HG03558 (cell line): ENCODE measurements around the gene PHACTR2.
"Not testable (repeated sequence)": the region's sequence is repeated elsewhere in the genome, so short reads cannot be mapped to it uniquely, and the experiment has no call there.

Source experiments
- ATAC-seq: cut with Tn5 transposase; IDR thresholded peaks from one replicate; pipeline ENCODE4 v1.9.1; 2021; ENCODE audit warnings: moderate number of reproducible peaks; ENCODE audit not compliant: unreplicated experiment; ENCODE audit errors: extremely low read depth

PHACTR2 gene

DNA sequence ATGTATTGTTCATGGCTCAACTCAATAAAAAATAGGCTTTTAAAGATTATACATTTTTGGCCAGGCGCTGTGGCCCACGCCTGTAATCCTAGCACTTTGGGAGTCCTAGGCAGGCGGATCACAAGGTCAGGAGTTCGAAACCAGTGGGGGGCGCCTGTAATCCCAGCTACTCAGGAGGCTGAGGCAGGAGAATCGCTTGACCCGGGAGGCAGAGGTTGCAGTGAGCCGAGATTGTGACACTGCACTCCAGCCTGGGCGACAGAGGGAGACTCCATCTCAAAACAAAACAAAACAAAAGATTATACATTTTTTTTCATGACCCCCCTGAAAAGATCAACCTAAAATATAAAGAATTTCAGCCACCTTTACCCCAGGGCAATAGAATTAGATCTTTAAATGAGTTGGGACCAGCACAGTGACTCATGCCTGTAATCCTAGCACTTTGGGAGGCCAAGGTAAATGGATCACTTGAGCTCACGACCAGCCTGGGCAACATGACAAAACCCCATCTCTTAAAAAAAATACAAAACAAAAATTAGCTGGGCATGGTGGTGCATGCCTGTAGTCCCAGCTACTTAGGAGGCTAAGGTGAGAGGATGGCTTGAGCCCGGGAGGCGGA lies 60.4 kb downstream of the PHACTR2 start:
- ATAC-seq: not testable (repeated sequence)

DNA sequence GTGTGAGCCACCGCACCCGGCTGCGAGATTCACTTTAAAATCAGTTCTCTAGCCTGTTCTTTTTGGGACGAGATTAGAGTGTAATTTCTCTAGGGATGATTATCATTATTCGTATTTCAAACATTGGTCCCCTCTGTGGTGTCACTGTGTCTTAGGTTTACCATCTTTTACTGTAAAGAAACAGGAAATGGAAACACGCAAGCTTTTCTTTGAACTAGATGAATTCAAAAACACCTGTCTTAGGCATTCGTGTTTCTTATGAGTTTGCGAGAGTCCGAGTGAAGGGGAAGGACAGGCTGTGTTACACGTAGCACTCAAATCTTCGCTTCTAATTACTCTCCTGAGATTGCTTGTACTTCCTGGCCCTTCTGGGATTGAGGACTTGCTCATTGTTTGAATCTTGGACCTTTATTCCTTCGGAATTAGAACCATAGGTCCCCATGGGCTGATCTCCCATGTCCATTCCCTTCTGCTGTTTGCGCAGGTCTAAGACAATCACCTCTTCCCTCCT lies 61.6 kb downstream of the PHACTR2 start:
- no peak for ATAC-seq

DNA sequence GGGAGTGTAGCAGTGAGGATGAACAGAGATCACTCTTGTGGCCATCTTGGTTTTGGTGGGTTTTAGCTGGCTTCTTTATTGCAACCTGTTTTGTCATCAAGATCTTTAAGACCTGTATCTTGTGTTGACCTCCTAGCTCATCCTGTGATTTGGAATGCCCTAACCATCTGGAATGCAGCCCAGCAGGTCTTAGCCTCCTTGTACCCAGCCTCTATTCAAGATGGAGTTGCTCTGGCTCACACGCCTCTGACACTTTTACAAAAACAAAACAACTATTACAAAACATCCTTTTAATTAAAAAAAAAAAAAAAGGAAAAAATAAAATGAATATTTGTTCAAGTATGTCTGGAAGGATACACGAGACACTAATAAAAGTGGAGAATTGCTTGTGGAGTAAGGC lies 62.4 kb downstream of the PHACTR2 start:
- ATAC-seq: no peak

GRCh38 chr6:143741480-143741879 lies 63.7 kb downstream of the PHACTR2 start:
- no peak for ATAC-seq

DNA sequence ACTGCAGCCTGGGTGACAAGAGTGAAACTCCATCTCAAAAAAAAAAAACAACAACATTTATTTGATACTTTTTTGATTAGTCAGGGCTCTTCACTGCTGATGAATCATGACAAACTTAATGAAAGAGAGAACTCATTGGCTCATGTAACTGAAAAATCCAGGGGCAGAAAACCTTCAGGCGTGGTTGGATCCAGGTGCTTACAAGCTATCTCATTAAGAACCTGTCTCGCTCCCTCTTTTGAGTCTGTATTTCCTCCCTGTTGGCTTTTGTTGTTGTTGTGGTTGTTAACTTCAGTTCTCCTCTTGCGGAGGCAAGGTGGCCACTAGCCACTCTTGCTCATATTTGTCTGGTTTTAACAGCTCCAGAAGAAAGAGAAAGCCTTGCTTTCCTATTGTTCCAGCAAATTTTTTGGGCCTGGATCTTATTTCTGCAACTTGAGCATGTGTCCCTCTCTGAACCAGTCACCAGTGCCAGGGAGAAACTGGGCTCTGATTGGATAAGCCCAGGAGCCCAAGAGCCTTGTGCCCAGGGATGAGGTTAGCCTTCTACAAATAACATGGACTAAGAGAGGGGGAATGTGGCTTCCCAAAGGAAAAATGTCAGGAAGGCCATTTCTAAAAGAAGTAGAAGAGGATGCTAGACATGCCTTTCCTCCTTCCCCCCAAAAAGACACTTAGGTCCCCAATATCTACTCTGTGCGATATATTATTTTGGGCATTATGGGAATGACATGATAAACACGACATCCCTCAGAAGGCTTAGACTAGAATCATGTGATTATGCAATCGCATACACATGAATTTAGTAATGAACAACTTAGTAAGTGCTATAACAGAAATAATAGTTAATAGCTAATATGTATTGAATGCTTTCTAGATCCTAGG lies 64.5 kb downstream of the PHACTR2 start:
- no peak for ATAC-seq

DNA sequence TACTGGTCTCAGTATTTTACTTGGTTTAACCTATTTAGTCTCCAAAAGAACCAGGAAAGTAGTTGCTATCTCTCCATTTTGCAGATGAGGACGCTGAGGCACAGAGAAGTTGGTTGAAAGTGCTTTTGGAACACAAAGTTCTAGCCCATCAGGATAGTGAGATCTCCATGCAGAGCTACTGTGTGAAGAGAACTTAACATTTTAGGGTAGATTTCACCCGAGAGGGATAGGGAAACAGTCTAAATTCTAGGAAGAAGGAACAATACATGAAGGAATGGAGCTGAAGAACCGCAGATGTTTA lies 65.1 kb downstream of the PHACTR2 start:
- no peak for ATAC-seq

GRCh38 chr6:143743301-143744166 lies 65.8 kb downstream of the PHACTR2 start:
- no peak for ATAC-seq

DNA sequence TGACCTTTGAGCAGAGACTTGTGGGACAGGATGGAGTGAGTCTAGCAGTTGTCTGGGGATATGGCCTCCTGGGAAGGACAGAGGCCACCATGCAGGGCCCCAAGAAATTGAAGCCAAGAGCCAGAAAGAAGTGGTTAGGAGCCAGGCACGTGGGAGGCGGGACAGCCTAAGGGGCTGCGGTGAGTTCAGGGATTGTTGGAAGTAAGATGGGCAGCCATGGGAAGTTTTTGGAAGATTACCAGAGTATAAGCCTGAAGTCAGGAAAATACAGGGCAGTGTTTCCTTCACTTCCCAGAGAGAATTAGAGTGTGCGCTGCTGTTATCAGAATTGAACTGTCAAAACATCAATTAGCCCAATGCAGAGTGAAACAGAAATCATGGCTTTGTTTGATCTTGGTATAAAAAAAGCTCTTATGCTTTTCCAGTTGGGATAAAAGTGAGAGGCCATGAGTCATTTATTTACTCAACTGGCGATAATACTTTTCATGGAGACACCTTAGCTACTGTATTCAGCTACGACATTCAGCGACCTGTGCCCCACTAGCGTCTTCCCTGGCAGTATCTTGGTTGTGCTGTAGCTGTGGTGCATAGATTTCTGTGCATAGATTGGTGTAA lies 66.9 kb downstream of the PHACTR2 start:
- ATAC-seq: no peak

- no peak for ATAC-seq
Measured at GRCh38 chr6:143745166-143746133, 67.7 kb downstream of the PHACTR2 start.

DNA sequence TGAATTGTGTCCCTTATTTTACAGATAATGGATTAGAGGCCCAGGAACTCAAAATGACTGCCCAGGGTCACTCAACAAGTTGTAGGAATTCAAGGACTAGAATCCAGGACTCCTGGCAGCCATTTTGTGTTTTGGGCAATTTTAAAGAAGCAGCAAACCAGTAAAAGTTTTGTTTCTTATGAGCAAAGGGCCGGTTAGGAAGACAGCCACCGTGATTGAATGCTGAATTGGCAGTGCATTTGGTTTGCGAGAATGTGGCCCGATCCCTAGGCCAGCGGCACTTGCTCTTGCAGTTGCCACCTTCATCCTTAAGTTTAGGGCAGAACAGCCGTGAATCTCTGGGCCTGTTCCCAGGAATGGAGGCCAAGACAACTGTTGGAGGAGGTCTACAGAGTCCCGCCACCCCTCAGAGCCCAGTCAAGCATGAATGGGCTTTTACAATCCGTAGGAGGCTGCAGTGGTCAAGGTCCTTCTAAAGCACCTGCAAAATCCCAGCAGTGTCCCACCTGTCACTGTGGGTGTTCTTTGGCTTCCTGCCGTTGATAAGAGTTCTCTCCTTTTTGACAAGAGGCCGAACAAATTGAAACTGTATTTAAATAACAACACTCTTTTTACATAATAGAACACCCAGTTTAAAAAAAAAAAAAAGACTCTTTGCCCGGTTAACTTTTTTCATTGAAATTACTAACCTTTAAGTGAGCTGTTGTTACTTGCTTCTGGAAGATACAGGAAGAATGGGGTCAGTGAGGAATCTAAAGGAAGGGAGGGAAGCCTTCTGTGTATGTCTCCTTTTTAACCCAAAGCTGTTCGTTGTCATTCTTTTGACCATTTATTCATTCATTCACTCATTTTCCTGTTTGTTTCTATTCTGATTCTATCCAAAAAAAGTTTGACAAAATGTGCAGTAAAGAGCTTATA lies 68.7 kb downstream of the PHACTR2 start:
- ATAC-seq: no peak

- ATAC-seq: no peak
Measured at GRCh38 chr6:143747347-143747842, 69.6 kb downstream of the PHACTR2 start.

GRCh38 chr6:143749891-143750290 lies 72.1 kb downstream of the PHACTR2 start:
- no peak for ATAC-seq

DNA sequence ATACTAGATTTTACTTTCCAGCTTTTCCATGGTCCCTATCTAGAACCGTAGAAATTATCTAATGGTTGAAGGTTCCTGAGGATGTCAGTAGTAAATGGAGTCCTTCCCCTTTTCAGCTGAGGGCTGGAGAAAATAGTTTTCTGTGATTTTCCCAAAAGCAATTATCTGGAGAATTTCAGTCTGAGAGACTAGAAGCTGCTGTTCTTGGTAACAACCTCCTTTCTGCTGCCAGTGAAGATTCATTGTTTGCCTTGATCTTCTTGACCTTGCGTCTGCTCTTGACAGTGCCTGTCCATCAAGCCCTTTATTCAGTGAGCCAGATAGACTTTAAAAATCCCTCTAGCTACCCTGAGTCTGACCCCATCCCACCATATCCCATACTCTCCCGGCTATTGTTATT lies 73.1 kb downstream of the PHACTR2 start:
- no peak for ATAC-seq

DNA sequence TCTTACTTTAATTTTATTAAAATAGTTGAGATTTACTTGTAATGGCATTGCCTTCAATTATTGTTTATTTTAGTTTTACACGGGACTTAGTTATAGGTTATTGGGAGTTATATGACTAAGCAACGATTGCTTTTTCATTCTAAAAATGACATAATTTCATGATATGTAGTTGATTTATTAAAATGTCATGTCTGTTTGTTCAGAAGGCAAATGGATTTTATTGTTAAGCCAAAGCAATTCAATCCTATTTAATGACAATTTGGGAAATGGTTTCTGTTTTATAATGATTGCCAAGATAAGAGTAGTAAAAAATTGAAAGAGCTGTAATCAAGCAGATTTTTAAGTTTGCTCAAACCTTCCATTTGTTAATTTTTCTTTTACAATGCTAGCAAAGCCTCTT lies 74.7 kb downstream of the PHACTR2 start:
- ATAC-seq: no peak

GRCh38 chr6:143753678-143754077 lies 75.9 kb downstream of the PHACTR2 start:
- ATAC-seq: no peak

- ATAC-seq: no peak
Measured at GRCh38 chr6:143754204-143754603, 76.4 kb downstream of the PHACTR2 start.

DNA sequence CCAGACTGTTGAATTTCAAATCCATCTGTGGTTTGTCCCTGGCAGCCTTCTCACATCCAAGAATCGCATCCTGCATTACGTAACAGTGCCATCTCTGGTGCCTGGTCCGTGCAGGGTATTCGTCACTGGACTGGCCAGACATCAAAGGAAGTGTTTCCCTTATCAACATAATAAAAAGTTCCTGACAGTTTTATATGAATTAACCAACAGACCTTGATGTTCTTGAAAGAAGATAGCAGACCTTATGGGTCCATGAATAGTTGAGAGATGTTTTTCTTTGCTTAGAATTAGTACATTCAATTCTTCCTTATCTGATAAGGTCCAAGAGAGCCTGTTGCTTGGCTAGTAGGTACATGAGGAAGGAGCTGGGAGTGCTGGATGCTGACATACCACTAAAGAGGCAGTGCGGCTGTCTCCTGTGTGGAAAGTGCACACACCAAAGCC lies 77.6 kb downstream of the PHACTR2 start:
- ATAC-seq: no peak

DNA sequence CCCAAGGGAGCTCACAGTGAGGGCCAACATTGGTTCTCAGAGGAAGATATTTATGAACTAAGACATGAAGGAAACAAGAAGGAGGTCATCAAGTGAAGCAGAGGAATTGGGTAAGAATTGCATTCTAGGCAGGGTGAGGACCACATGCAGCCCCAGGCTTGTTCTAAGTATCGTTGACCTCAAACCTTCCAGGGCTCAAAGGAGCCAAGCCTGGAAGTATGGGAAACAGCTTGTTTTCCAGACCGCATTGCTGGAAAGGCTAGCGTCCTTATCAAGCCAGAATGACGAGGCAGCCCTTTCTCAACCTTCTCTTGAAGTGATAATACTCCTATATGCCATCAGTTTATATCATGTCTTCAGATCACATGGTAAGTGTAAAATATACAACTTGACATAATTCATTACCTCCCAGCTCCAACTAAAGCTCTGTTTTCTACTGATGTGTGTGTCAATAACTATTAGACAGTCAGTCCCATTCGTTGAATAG lies 79.6 kb downstream of the PHACTR2 start:
- no peak for ATAC-seq
